ENCODE data around the gene ATG14.
"Not testable (repeated sequence)": the region's sequence is repeated elsewhere in the genome, so short reads cannot be mapped to it uniquely, and the experiment has no call there.

The ATG14 gene

GRCh38 chr14:55347748-55348147 lies 63.9 kb downstream of the ATG14 start:
- no peak for TF ChIP-seq CTCF (IDR thresholded peaks at IDR 0.05; ENCODE audit: extremely low read depth, insufficient read depth, missing control alignments)
- in situ Hi-C loops (cut with MboI; ENCODE audit: low pct_unique_long_range_greater_than_20kb, low sequenced_read_pairs, unreplicated experiment): no loop called here

DNA sequence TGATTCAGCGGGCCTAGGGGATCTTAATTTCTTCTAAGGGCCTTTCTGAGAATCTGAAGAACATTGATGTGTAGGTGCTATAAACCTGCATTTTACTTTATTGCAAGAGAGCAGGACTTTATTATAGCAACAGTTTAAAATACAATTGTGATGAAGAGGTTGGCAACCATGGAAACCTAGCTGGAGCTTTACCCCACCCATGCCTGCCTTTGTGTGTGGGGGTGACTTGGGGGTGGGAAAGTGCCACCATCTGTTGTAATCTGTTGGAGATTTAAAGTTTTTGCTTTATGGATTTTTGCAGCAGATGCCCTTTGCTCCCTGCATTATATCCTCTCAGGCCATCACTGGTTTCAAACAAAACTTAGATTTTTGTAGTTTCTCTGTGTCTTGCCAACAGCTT lies 64.6 kb downstream of the ATG14 start:
- no peak for TF ChIP-seq CTCF (IDR thresholded peaks at IDR 0.05; ENCODE audit: extremely low read depth, insufficient read depth, missing control alignments)
- no peak for DNase-seq (ENCODE audit: low spot score)
- in situ Hi-C loops (cut with MboI; ENCODE audit: low pct_unique_long_range_greater_than_20kb, low sequenced_read_pairs, unreplicated experiment): no loop called here

More at GRCh38 chr14:55347748-55348147, 63.9 kb downstream of the ATG14 start:
- no peak for DNase-seq (ENCODE audit: low spot score)

DNA sequence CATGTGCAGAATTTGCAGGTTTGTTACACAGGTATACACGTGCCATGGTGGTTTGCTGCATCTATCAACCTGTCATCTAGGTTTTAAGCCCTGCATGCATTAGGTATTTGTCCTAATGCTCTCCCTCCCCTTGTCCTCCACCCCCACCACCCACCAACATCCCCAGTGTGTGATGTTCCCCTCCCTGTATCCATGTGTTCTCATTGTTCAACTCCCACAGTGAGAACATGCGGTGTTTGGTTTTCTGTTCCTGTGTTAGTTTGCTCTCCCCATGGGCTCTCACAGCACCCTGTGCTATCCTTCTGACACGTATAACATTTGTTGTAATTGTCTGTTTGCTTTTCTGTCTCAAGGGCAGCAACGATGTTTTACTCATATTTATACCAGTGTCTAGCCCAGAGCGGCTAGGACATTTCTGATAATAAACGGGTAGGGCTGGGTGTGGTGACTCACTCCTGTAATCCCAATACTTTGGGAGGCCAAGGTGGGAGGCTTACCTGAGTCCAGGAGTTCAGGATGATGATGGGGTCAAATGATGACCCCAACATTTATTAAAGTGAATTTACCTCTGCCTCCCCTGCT lies 67.0 kb downstream of the ATG14 start:
- DNase-seq (ENCODE audit: low spot score); in situ Hi-C loops (cut with MboI; ENCODE audit: low pct_unique_long_range_greater_than_20kb, low sequenced_read_pairs, unreplicated experiment): not testable (repeated sequence)

GRCh38 chr14:55341781-55342180 lies 69.8 kb downstream of the ATG14 start:
- no peak for TF ChIP-seq CTCF (IDR thresholded peaks at IDR 0.05; ENCODE audit: extremely low read depth, insufficient read depth, missing control alignments)
- DNase-seq (ENCODE audit: low spot score): no peak
- in situ Hi-C loops (cut with MboI; ENCODE audit: low pct_unique_long_range_greater_than_20kb, low sequenced_read_pairs, unreplicated experiment): no loop called here

GRCh38 chr14:55340482-55340881 lies 71.1 kb downstream of the ATG14 start:
- in situ Hi-C loops (cut with MboI; ENCODE audit: low pct_unique_long_range_greater_than_20kb, low sequenced_read_pairs, unreplicated experiment): no loop called here
- no peak for TF ChIP-seq CTCF (IDR thresholded peaks at IDR 0.05; ENCODE audit: extremely low read depth, insufficient read depth, missing control alignments)
- DNase-seq (ENCODE audit: low spot score): no peak

- in situ Hi-C loops (cut with MboI; ENCODE audit: low pct_unique_long_range_greater_than_20kb, low sequenced_read_pairs, unreplicated experiment): no loop called here
- TF ChIP-seq CTCF (IDR thresholded peaks at IDR 0.05; ENCODE audit: extremely low read depth, insufficient read depth, missing control alignments): no peak
- DNase-seq (ENCODE audit: low spot score): peak; percentile 34
Measured at GRCh38 chr14:55339770-55340169, 71.9 kb downstream of the ATG14 start.

- no peak for TF ChIP-seq CTCF (IDR thresholded peaks at IDR 0.05; ENCODE audit: extremely low read depth, insufficient read depth, missing control alignments)
- in situ Hi-C loops (cut with MboI; ENCODE audit: low pct_unique_long_range_greater_than_20kb, low sequenced_read_pairs, unreplicated experiment): no loop called here
- no peak for DNase-seq (ENCODE audit: low spot score)
Measured at GRCh38 chr14:55336691-55337090, 74.9 kb downstream of the ATG14 start.
